H1 (cell line): Measurements from ENCODE around the gene BRMS1. TPM values are rescaled to one million over a fixed set of nuclear protein-coding genes. Genes with fewer than 3 reads are reported as not detected.

Experiments
- CTCF ChIA-PET: fragments of 300-600 bp; sonication (Branson Sonifier 250); formaldehyde crosslinking; loops from one replicate; lab custom pipeline; 2021; ENCODE audit not compliant: partially characterized antibody; lab: Charles Lee
- POLR2A ChIA-PET: fragments of 300-600 bp; sonication (Branson Sonifier 250); formaldehyde crosslinking; loops from one replicate; lab custom pipeline; 2021; ENCODE audit warnings: inconsistent platforms; ENCODE audit not compliant: partially characterized antibody; lab: Charles Lee
- DNase-seq, 2 experiments: peaks; one replicate each; pipeline versions ENCODE4 v3.0.0 to v3.0.0-alpha.2; 2010 to 2022; ENCODE audit warnings: low spot score in 2 of 2, low read depth in 1 of 2, mixed read lengths in 1 of 2
- FAIRE-seq: peaks from 2 replicates; lab custom pipeline; 2011; peaks lifted over from hg19 to GRCh38; lab: Jason Lieb, UNC
- H2AFZ ChIP-seq: 2 replicates; pipeline ENCODE4 v1.8.1; 2012; ENCODE audit warnings: low read length, inconsistent platforms
- H2AK5ac ChIP-seq: 2 replicates; pipeline ENCODE4 v1.6.1; 2013; ENCODE audit warnings: low read depth, low read length
- H2BK120ac ChIP-seq: replicated peaks from 2 replicates; pipeline ENCODE3; 2013; ENCODE audit warnings: low read depth, low read length, inconsistent platforms
- H2BK12ac ChIP-seq: 2 replicates; pipeline ENCODE4 v1.6.1; 2013; ENCODE audit warnings: low read depth, low read length
- H2BK15ac ChIP-seq: 2 replicates; pipeline ENCODE4 v1.6.1; 2013; ENCODE audit warnings: low read length
- H2BK20ac ChIP-seq: 2 replicates; pipeline ENCODE4 v1.6.1; 2013; ENCODE audit warnings: low read length
- H2BK5ac ChIP-seq: 2 replicates; pipeline ENCODE4 v1.6.1; 2013; ENCODE audit warnings: low read depth, low read length
- H3K14ac ChIP-seq: 2 replicates; pipeline ENCODE4 v1.6.1; 2013; ENCODE audit warnings: inconsistent platforms; ENCODE audit not compliant: insufficient read length
- H3K18ac ChIP-seq: 2 replicates; pipeline ENCODE4 v1.6.1; 2013; ENCODE audit warnings: low read length; ENCODE audit errors: extremely low read depth
- H3K23ac ChIP-seq: 2 replicates; pipeline ENCODE4 v1.6.1; 2013; ENCODE audit warnings: inconsistent platforms; ENCODE audit not compliant: insufficient read length
- H3K23me2 ChIP-seq: 2 replicates; pipeline ENCODE4 v1.6.1; 2013; ENCODE audit warnings: low read depth, low read length
- H3K27ac ChIP-seq: 2 replicates; pipeline ENCODE4 v1.6.1; 2011; ENCODE audit warnings: low read depth, low read length, inconsistent platforms
- H3K27me3 ChIP-seq, 4 experiments: replicated peaks in 1 of 4; 1 replicate in 1 of 4; 2 replicates in 3 of 4; pipeline versions ENCODE4 v1.6.1 to v1.8.1; 2011 to 2013; ENCODE audit warnings: low read length in 3 of 4, mild to moderate bottlenecking in 3 of 4, inconsistent platforms in 2 of 4, mixed read lengths in 2 of 4, moderate library complexity in 1 of 4; ENCODE audit not compliant: control insufficient read depth in 3 of 4, insufficient read depth in 3 of 4; ENCODE audit errors: extremely low read depth in 1 of 4
- H3K36me3 ChIP-seq, 4 experiments: 2 replicates each; pipeline versions ENCODE4 v1.6.1 to v1.8.1; 2011 to 2013; ENCODE audit warnings: mild to moderate bottlenecking in 4 of 4, low read length in 3 of 4, moderate library complexity in 2 of 4, control low read depth in 1 of 4, inconsistent platforms in 1 of 4; ENCODE audit not compliant: insufficient read depth in 4 of 4, control insufficient read depth in 2 of 4
- H3K4ac ChIP-seq: replicated peaks from 2 replicates; pipeline ENCODE3; 2013; ENCODE audit warnings: low read length, low read depth, mixed read lengths, inconsistent platforms; ENCODE audit not compliant: insufficient read length
- H3K4me1 ChIP-seq, 4 experiments: replicated peaks in 1 of 4; 1 replicate in 1 of 4; 2 replicates in 3 of 4; pipeline versions ENCODE4 v1.6.1 to v1.8.1; 2011 to 2013; ENCODE audit warnings: low read length in 3 of 4, inconsistent platforms in 2 of 4, mixed read lengths in 1 of 4; ENCODE audit not compliant: insufficient read depth in 4 of 4, control insufficient read depth in 3 of 4
- H3K4me2 ChIP-seq, 2 experiments: 2 replicates each; pipeline versions ENCODE4 v1.6.1 to v1.8.1; 2011 to 2013; ENCODE audit warnings: low read depth in 2 of 2, low read length in 2 of 2, control low read depth in 1 of 2, inconsistent platforms in 1 of 2, mild to moderate bottlenecking in 1 of 2; ENCODE audit not compliant: insufficient read depth in 1 of 2
- H3K4me3 ChIP-seq, 4 experiments: fragments of 200-600, 300-600 bp in 1 of 4; sonication (generic), shearing (Covaris generic), sonication (Bioruptor Twin) in 1 of 4; 2 replicates each; pipeline versions ENCODE4 v1.5.1 to v1.8.1; 2011 to 2016; ENCODE audit warnings: low read length in 4 of 4, low read depth in 3 of 4, control low read depth in 2 of 4, inconsistent platforms in 2 of 4, mild to moderate bottlenecking in 2 of 4, mixed read lengths in 1 of 4, moderate library complexity in 1 of 4; ENCODE audit not compliant: insufficient read depth in 2 of 4; ENCODE audit errors: extremely low read depth in 1 of 4
- H3K56ac ChIP-seq: replicated peaks from 2 replicates; pipeline ENCODE3; 2013; ENCODE audit warnings: low read depth, mild to moderate bottlenecking, mixed read lengths, low read length, inconsistent platforms; ENCODE audit not compliant: insufficient read length
- H3K79me1 ChIP-seq: 2 replicates; pipeline ENCODE4 v1.6.1; 2013; ENCODE audit warnings: low read depth, low read length, control low read depth
- H3K79me2 ChIP-seq, 2 experiments: 2 replicates each; pipeline versions ENCODE4 v1.6.1 to v1.8.1; 2012 to 2013; ENCODE audit warnings: low read length in 2 of 2, mild to moderate bottlenecking in 2 of 2, inconsistent platforms in 1 of 2; ENCODE audit not compliant: insufficient read depth in 2 of 2, control insufficient read depth in 1 of 2
- H3K9ac ChIP-seq, 4 experiments: replicated peaks in 1 of 4; 1 replicate in 1 of 4; 2 replicates in 3 of 4; pipeline versions ENCODE4 v1.6.1 to v1.8.1; 2011 to 2013; ENCODE audit warnings: low read depth in 3 of 4, low read length in 3 of 4, control low read depth in 2 of 4, mild to moderate bottlenecking in 2 of 4, moderate library complexity in 2 of 4, inconsistent platforms in 1 of 4; ENCODE audit errors: extremely low read depth in 1 of 4
- H3K9me3 ChIP-seq, 2 experiments: 2 replicates each; pipeline versions ENCODE4 v1.6.1 to v1.8.1; 2012 to 2013; ENCODE audit warnings: mild to moderate bottlenecking in 2 of 2, moderate library complexity in 2 of 2, control low read depth in 1 of 2, inconsistent platforms in 1 of 2, low read depth in 1 of 2, low read length in 1 of 2, mixed read lengths in 1 of 2; ENCODE audit not compliant: insufficient read depth in 2 of 2
- H4K20me1 ChIP-seq, 2 experiments: replicated peaks in 1 of 2; 2 replicates each; pipeline versions ENCODE3 to v1.8.1; 2011 to 2013; ENCODE audit warnings: inconsistent platforms in 2 of 2, low read length in 2 of 2, mild to moderate bottlenecking in 1 of 2; ENCODE audit not compliant: insufficient read depth in 2 of 2, control insufficient read depth in 1 of 2
- H4K5ac ChIP-seq: 2 replicates; pipeline ENCODE4 v1.6.1; 2013; ENCODE audit warnings: low read length, low read depth, mixed read lengths, inconsistent platforms; ENCODE audit not compliant: insufficient read length
- H4K8ac ChIP-seq: 2 replicates; pipeline ENCODE4 v1.8.0; 2013; ENCODE audit warnings: mild to moderate bottlenecking, moderate library complexity, low read length, inconsistent platforms; ENCODE audit not compliant: insufficient read depth; ENCODE audit errors: extremely low read depth
- H4K91ac ChIP-seq: replicated peaks from 2 replicates; pipeline ENCODE3; 2013; ENCODE audit warnings: low read length, mixed read lengths, inconsistent platforms; ENCODE audit not compliant: insufficient read length
- BCL11A ChIP-seq, 2 experiments: IDR thresholded peaks; one replicate each; pipeline ENCODE4 v1.6.1; 2011; ENCODE audit warnings: low read depth in 2 of 2, low read length in 2 of 2, mild to moderate bottlenecking in 2 of 2
- CHD1 ChIP-seq: IDR thresholded peaks from 2 replicates; pipeline ENCODE4 v1.6.1; 2012; ENCODE audit warnings: low read depth, low read length, improper control_type of control experiment
- CHD2 ChIP-seq: IDR thresholded peaks from 2 replicates; pipeline ENCODE4 v1.6.1; 2012; ENCODE audit warnings: low read length, improper control_type of control experiment
- FOSL1 ChIP-seq: IDR thresholded peaks from 2 replicates; pipeline ENCODE4 v1.6.1; 2011; ENCODE audit warnings: mild to moderate bottlenecking, low read depth, low read length, moderate library complexity; ENCODE audit not compliant: insufficient read depth
- KDM4A ChIP-seq: IDR thresholded peaks from one replicate; pipeline ENCODE4 v1.7.1; 2012; ENCODE audit warnings: low read depth, mild to moderate bottlenecking, moderate library complexity, low read length, inconsistent platforms; ENCODE audit not compliant: severe bottlenecking
- RFX5 ChIP-seq: IDR thresholded peaks from 2 replicates; pipeline ENCODE4 v1.6.1; 2011; ENCODE audit warnings: low read depth, low read length, improper control_type of control experiment, borderline replicate concordance
- SIX5 ChIP-seq: IDR thresholded peaks from 2 replicates; pipeline ENCODE4 v1.6.1; 2011; ENCODE audit warnings: mild to moderate bottlenecking, low read depth, low read length
- SP2 ChIP-seq: IDR thresholded peaks from 2 replicates; pipeline ENCODE4 v1.6.1; 2012; ENCODE audit warnings: mild to moderate bottlenecking, low read length, inconsistent platforms
- SRF ChIP-seq: IDR thresholded peaks from 2 replicates; pipeline ENCODE4 v1.6.1; 2011; ENCODE audit warnings: mild to moderate bottlenecking, low read depth, low read length, moderate library complexity
- SUZ12 ChIP-seq: fragments of 200-600 bp; sonication (generic); IDR thresholded peaks from 2 replicates; pipeline ENCODE4 v1.6.1; 2012; ENCODE audit warnings: mild to moderate bottlenecking, inconsistent platforms, low read length, moderate library complexity, mixed read lengths
- TAF1 ChIP-seq: IDR thresholded peaks from 2 replicates; pipeline ENCODE4 v1.6.1; 2011; ENCODE audit warnings: mild to moderate bottlenecking, low read depth, low read length
- ZNF274 ChIP-seq: IDR thresholded peaks from 2 replicates; pipeline ENCODE4 v1.7.0; 2012; ENCODE audit warnings: low read length, borderline replicate concordance; ENCODE audit errors: extremely low read depth
- WGBS, 2 experiments: shearing (Covaris generic) in 1 of 2; methylation state at CpG; one replicate each; pipeline versions ENCODE4 v1.1.6 to v1.1.7; 2013 to 2015; ENCODE audit warnings: low lambda C conversion rate in 2 of 2, mixed read lengths in 2 of 2, inconsistent platforms in 1 of 2, low coverage in 1 of 2, missing lambda C conversion rate in 1 of 2; ENCODE audit not compliant: insufficient replicate concordance in 2 of 2, insufficient coverage in 1 of 2, insufficient read length in 1 of 2; ENCODE audit errors: extremely low coverage in 1 of 2, missing lambda C conversion rate in 1 of 2; 5-methylcytosine and 5-hydroxymethylcytosine counted together
- polyA plus RNA-seq, 7 experiments: library from polyadenylated mRNA; depleted of rRNA in 3 of 7; stranded (reverse) in 5 of 7; unstranded in 2 of 7; fragments of >200 nt in 5 of 7; fragments of 200-250 nt in 2 of 7; gene quantifications; 1 replicate in 5 of 7; 2 replicates in 1 of 7; 4 replicates in 1 of 7; pipeline versions ENCODE4 v1.2.1 to v1.2.3, GENCODE V29; 2011 to 2013; ENCODE audit warnings: missing spikeins in 2 of 7, mixed read lengths in 2 of 7
- total RNA-seq: library from RNA; stranded (reverse); fragmentation: NEBNext Ultra II Directional; extraction: Animal tissue kit (Norgen Biotek cat#: 25700); gene quantifications from 2 replicates; pipeline ENCODE4 v1.2.1, GENCODE V29; 2021

The BRMS1 gene
- total and polyA plus RNA-seq, 2 of the 8 experiments (the other 6 are each of a cell fraction or from before 2014, with no cell fraction given): 39.2 to 46.1 TPM

- ChIA-PET CTCF (interaction anchor here (0.9 to 4.1 kb wide), 4 partner anchors 18 to 53 kb away, joined by 3 to 18 read pairs (median 10); partner anchors contain the start of genes B4GAT1 and BRMS1), POLR2A (interaction anchor here (0.8 to 28.0 kb wide), 5 partner anchors 9 to 29 kb away, joined by 3 to 487 read pairs (median 3); partner anchors contain the start of genes B4GAT1 and BRMS1)
- FAIRE-seq: no peak
- H3K4ac ChIP-seq: no peak overlapping the region
- no peak overlapping the region for H3K23ac ChIP-seq
- H4K91ac ChIP-seq: no peak overlapping the region
- H3K36me3 ChIP-seq: peaks cover 23 to 56% (median 53%) of the 10 kb centered on the region in 4 experiments
- no peak overlapping the region for H2AK5ac ChIP-seq
- peaks cover 7% of the 10 kb centered on the region; the same call in 1 of the 2 replicates for H3K23me2 ChIP-seq
- peaks cover 11 to 36% of the 10 kb centered on the region in 2 experiments for H4K20me1 ChIP-seq
- H3K9ac ChIP-seq: no peak overlapping the region
- H2BK120ac ChIP-seq: no peak overlapping the region
- 0 out of 2 replicates have a peak overlapping the region, but pooled peaks have one; percentile 28 for H2BK5ac ChIP-seq
- no peak overlapping the region for H3K4me3 ChIP-seq
- H2BK20ac ChIP-seq: no peak overlapping the region
- no peak overlapping the region for H3K4me2 ChIP-seq
- H4K5ac ChIP-seq: no peak overlapping the region
- no peak for TF ChIP-seq TAF1
- no peak for TF ChIP-seq SRF
- no peak for TF ChIP-seq SUZ12
- no peak for TF ChIP-seq CHD2
- TF ChIP-seq SP2: no peak
- TF ChIP-seq KDM4A: no peak
- TF ChIP-seq FOSL1: no peak
- TF ChIP-seq SIX5: no peak
- TF ChIP-seq RFX5: no peak
- TF ChIP-seq ZNF274: no peak
- TF ChIP-seq BCL11A (IDR thresholded peaks at IDR 0.05; ENCODE audit: low read depth in 2 of 2, low read length in 2 of 2): no peak
- TF ChIP-seq CHD1: no peak
- H2BK12ac ChIP-seq: no peak overlapping the region
- no peak overlapping the region for H3K18ac ChIP-seq
- H3K79me2 ChIP-seq: peaks cover 0 to 16% of the 10 kb centered on the region in 2 experiments; a peak in 2 of 4 replicates
- H3K4me1 ChIP-seq: peaks cover 0 to 8% (median 7%) of the 10 kb centered on the region in 4 experiments; a peak in 6 of 7 replicates
- H3K27me3 ChIP-seq: no peaks in the 10 kb centered on the region
- H3K56ac ChIP-seq: no peak overlapping the region
- no peak overlapping the region for H2AFZ ChIP-seq
- H3K14ac ChIP-seq: no peak overlapping the region
- no peaks in the 10 kb centered on the region for H3K9me3 ChIP-seq
- WGBS, 2 experiments: 92% methylated on average over 15 of the region's 15 CpGs; no CpG with 5 or more reads in 1 of the 2 experiments
- no peak overlapping the region for H2BK15ac ChIP-seq
- no peak overlapping the region for H3K27ac ChIP-seq
- no peak for DNase-seq
- peak overlapping the region; percentile 3; the same call in 1 of the 2 replicates for H4K8ac ChIP-seq
- peaks cover 9% of the 10 kb centered on the region; the same call in 1 of the 2 replicates for H3K79me1 ChIP-seq
These were observed 22.8 kb upstream of the BRMS1 start for GRCh38 chr11:66367561-66368312.
